H54 (cell line): ENCODE measurements around the gene ANKS1A.
"Not testable (repeated sequence)": the region's sequence is repeated elsewhere in the genome, so short reads cannot be mapped to it uniquely, and the experiment has no call there.

Experiments
- DNase-seq: peaks from one replicate; pipeline ENCODE4 v3.0.0; 2011; ENCODE audit warnings: low spot score, mixed read lengths; ENCODE audit not compliant: insufficient read length
- FAIRE-seq: peaks from 3 replicates; lab custom pipeline; 2011; peaks lifted over from hg19 to GRCh38; lab: Jason Lieb, UNC
- POLR2A ChIP-seq: IDR thresholded peaks from 2 replicates; pipeline ENCODE4 v1.6.1; 2011; ENCODE audit warnings: low read depth, mild to moderate bottlenecking, low read length

ANKS1A gene

GRCh38 chr6:34872332-34872731 lies 16.7 kb upstream of the ANKS1A start:
- TF ChIP-seq POLR2A: no peak
- no peak for FAIRE-seq
- no peak for DNase-seq

GRCh38 chr6:34875292-34876213 lies 13.5 kb upstream of the ANKS1A start:
- no peak for DNase-seq
- no peak for FAIRE-seq
- no peak for TF ChIP-seq POLR2A

GRCh38 chr6:34876472-34876871 lies 12.6 kb upstream of the ANKS1A start:
- no peak for TF ChIP-seq POLR2A
- DNase-seq: no peak
- FAIRE-seq: peak; percentile 43

DNA sequence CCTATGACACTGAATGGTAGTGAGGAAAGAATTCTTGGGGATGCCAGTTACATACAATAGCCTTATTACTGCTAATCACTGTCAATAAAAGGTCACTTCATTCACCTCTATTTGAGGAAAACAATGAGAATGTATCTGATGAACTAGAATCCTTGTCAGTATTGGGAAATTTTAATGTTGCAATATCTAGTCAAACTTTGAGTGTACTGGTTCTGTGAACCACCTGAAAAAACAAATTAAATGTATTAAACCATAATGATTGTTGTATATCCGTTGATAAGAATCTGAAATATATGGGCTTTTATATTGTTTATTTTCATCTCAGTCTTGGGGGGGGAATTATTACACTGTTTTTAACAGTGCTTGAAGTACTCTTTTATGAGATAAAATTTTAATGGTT lies 11.8 kb upstream of the ANKS1A start:
- no peak for TF ChIP-seq POLR2A
- DNase-seq: no peak
- FAIRE-seq: no peak

DNA sequence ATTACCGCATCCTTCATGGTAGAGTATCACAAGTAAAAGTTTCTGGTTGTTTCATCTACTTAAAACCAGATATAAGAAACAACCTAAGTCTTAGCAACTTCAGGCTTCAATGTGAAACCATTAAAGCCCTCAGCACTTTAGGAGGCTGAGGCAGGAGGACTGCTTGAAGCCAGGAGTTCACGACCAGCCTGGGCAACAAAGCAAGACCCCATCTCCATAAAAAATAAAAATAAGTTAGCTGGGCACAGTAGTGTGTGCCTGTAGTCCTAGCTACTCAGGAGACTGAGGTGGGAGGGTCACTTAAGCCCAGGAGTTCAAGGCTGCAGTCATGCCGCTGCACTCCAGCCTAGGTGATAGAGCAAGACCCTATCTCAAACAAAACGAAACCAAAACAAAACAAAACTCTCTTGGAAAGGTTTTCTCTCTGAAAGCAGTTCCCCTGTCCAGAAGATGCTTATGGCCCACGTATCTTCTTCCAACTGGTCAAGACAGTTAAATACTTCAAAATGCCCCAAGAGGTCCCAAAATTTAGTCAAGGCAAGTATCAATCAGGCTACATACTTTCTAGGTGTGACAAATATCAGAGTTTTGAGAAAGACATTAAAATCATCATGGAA lies 11.1 kb upstream of the ANKS1A start:
- DNase-seq (no peak), FAIRE-seq (no peak)
- TF ChIP-seq POLR2A: no peak

DNA sequence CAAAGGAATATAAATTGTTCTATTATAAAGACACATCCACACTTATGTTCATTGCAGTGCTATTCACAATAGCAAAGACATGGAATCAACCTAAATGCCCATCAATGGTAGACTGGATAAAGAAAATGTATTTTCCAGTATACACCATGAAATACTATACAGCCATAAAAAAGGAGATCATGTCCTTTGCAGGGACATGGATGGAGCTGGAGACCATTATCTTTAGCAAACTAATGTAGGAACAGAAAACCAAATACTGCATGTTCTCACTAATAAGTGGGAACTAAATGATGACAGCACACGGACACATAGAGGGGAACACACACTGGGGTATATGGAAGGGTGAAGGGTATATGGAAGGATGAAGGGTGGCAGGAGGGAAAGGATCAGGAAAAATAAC lies 5.0 kb upstream of the ANKS1A start:
- DNase-seq, FAIRE-seq: not testable (repeated sequence)

DNA sequence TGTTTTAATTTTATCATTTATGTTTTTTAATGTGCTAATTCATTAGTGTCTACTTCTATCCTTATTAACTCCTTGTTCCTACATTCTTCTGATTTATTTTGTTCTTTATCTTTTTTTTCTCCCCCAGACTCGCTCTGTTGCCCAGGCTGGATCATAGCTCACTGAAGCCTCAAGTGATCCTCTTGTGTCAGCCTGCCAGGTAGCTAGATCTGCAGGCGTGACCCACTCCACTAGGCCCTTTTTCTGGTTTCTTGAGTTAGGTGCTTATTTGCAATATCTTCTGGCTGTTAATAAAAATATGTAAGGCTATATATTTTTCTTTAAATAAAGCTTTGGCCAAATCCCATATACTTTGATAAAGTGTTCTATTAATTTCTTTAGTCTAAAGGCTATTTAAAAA lies 4.1 kb upstream of the ANKS1A start:
- no peak for DNase-seq
- no peak for FAIRE-seq
- TF ChIP-seq POLR2A: no peak

GRCh38 chr6:34885837-34886236 lies 3.2 kb upstream of the ANKS1A start:
- FAIRE-seq, DNase-seq: not testable (repeated sequence)

DNA sequence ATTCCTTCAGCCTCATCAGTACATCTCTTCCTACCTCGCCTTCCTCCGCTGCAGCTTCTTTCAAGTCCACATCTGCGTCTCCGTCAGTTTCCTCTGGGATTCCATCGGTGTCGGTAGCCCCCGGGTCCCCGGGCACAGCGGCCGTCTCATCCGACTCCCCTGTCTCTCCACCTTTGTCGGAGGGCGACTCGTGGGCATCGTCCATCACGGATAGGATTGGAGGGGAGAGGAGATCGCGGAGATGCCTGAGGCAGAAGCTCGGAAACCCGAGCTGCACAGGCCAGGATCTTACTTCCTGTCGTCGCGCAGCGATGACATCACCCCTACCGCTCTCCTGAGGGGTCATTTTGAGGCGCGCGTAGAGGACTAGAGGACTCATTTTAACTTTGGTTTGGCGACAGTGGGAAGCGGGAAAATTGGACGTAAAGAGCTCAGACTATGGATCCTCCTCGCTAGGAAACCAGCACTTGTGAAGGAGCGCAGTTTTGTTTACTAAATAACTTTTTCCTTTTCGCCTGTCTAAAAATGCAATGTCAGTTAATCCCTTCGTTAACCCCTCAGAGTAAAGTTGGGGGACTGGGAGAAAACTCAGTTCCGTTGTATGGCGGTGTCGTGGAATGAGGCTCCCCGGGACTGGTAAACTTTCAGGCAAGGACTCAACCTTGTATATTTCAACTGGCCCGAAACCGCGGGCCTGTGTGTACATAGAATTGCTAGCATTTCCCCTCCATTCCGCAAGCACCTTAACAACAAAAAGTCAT lies 1.1 kb upstream of the ANKS1A start, which contains the start of gene TAF11:
TSS of gene TAF11 (minus strand) at position 290 of the 761 bp plus-strand sequence. CDS start at position 205, 85 bp downstream.
- TF ChIP-seq POLR2A: peak; percentile 80
- FAIRE-seq: peak; percentile 94
- peak; percentile 83 for DNase-seq

GRCh38 chr6:34888514-34888856 lies 570 bp upstream of the ANKS1A start:
- FAIRE-seq (no peak), DNase-seq (no peak)
- no peak for TF ChIP-seq POLR2A

GRCh38 chr6:34890533-34890925 lies 1.5 kb downstream of the ANKS1A start:
- FAIRE-seq (no peak), DNase-seq (no peak)
- no peak for TF ChIP-seq POLR2A

DNA sequence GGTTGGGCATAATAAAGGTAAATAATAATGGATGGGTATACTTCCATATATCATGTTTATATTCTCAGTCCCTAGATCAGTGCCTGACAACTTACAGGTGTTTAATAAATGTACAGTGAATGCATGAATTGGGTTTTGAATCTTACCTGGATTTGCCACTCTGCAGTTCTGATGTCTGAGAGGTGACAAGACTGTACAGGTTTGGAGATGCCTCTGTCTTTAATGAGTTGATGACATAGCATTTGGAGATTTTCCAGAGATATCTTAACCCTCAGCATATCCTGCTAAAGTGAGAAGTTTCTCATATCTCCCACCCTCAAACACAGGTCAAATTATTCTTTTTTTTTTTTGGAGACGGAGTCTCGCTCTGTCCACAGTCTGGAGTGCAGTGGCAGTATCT lies 2.2 kb downstream of the ANKS1A start:
- no peak for FAIRE-seq
- TF ChIP-seq POLR2A: no peak
- no peak for DNase-seq

GRCh38 chr6:34894693-34895092 lies 5.6 kb downstream of the ANKS1A start:
- no peak for DNase-seq
- TF ChIP-seq POLR2A: no peak
- no peak for FAIRE-seq

- FAIRE-seq: peak; percentile 15
- no peak for TF ChIP-seq POLR2A
- no peak for DNase-seq
Observed at GRCh38 chr6:34897130-34897529, 8.1 kb downstream of the ANKS1A start.

DNA sequence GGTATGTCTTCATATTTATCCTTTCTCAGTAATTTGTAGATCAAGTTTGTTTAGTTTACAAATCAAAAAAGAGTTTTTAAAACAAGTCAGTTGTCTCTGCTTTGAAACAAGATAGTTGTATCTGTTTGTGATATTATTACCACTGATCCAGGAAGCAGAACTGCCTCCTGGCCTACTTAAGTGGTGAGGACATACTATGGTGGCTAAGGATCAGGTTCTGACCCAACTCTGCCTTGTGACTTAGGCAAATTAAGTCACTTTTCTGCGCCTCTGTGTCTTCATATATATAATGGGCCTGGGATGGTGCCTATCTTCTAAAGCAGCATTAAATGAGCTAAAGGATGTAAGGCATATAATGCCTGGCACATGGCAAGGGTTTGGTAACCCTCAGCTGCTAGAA lies 8.7 kb downstream of the ANKS1A start:
- DNase-seq (no peak), FAIRE-seq (no peak)
- no peak for TF ChIP-seq POLR2A

DNA sequence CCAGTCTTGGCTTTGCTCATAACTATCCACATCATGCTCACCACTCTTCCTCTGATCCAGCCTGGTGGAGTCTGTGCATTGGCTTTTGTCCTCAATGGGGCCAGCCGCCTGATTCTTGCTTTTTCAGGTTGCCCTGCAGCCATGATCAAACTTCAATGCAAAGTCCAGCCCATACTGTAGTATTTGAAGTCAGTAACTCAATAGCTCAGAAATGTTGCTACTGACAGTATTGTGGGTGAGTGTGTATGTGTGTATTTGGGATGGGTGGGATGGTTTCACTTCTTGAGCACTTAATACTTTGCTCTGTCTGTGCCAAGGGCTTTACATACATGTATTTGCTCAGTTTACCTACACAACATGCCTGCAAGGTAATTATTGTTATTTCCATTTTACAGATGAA lies 10.7 kb downstream of the ANKS1A start:
- not testable (repeated sequence) for DNase-seq
- FAIRE-seq: peak; percentile 78
